ENCODE results near the gene C10orf67. TPM values are rescaled to one million over a fixed set of nuclear protein-coding genes. Genes with fewer than 3 reads are reported as not detected.

The C10orf67 gene
- total RNA-seq, 4 donors from 2014 or later, result 0.09 TPM; not detected in 3

DNA sequence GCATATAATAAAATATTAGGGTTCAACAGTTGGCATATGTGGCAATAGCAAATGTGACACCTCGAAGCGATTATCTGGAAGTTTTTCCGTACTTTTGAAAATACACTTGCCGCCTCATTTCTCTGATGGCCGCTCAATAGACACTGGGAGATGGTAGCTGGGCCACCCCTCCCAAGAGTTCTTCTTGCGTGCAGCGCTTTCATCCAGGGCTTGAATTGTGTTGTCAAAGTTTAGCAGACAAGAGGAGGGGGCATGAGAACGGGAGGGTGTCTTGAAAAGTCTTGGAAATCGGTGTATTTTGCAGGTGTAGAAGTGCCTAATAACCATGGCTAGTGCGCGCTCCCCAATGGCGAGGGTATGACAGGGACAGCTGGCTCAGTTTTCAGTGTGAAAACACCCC lies 144.0 kb downstream of the C10orf67 start:
- TF ChIP-seq, protein P1, sequence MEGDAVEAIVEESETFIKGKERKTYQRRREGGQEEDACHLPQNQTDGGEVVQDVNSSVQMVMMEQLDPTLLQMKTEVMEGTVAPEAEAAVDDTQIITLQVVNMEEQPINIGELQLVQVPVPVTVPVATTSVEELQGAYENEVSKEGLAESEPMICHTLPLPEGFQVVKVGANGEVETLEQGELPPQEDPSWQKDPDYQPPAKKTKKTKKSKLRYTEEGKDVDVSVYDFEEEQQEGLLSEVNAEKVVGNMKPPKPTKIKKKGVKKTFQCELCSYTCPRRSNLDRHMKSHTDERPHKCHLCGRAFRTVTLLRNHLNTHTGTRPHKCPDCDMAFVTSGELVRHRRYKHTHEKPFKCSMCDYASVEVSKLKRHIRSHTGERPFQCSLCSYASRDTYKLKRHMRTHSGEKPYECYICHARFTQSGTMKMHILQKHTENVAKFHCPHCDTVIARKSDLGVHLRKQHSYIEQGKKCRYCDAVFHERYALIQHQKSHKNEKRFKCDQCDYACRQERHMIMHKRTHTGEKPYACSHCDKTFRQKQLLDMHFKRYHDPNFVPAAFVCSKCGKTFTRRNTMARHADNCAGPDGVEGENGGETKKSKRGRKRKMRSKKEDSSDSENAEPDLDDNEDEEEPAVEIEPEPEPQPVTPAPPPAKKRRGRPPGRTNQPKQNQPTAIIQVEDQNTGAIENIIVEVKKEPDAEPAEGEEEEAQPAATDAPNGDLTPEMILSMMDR (IDR thresholded peaks at IDR 0.05 in 4 of 5, conservative IDR thresholded peaks at IDR 0.05 in 1 of 5), result no peak
- TF ChIP-seq POLR2A (IDR thresholded peaks at IDR 0.05), result no peak
- no peak for ATAC-seq
- peaks cover 52 to 86% (median 59%) of the 10 kb centered on the region in 3 donors for H3K27me3 ChIP-seq
- no peak for DNase-seq
- H3K4me1 ChIP-seq, result no peaks in the 10 kb centered on the region
- no peak overlapping the region for H3K4me3 ChIP-seq
- H3K27ac ChIP-seq, result no peak overlapping the region
- no peaks in the 10 kb centered on the region for H3K36me3 ChIP-seq
- H3K9me3 ChIP-seq, result no peaks in the 10 kb centered on the region
- in situ Hi-C loops (cut with MboI; ENCODE audit: low sequenced_read_pairs in 4 of 4), result no loop called here
- intact Hi-C loops (cut with DNase I; ENCODE audit: low total_unique reads), result no loop called here

DNA sequence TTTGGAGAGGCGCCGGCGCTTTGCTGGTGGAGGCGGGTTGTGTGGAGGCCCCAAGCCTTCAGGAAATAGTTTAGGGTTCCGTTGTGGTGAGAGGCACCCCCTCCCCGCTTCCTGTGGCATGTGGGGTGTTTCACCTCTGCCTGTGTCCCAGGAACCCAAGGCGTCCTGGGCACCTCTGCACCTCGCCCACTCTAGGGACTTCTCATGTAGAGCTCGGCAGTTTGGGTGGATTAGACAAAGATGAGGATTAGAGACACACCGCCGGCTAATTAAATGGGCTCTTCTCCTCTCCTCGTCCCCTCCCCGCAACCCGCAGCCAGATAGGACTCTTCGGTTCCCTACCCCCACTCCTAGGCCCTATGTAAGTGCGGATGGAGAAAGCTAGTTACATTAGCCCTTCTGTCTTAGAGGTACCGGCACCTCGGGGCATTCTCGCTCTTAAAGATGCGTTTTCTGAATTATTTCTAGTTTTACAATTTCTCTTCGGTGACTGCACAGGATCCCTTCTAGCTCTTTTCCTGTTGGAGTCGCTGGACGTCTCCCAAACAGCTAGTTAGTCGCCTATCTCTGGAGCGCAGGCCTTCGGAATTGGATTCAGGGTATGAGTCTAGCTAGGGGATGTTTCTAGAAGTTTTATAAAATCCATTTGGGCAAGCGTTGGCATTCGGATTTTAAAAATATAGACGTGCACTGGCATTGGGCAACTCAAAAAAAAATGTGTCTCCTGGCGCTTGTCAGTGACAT lies 144.7 kb downstream of the C10orf67 start:
- Histone ChIP-seq H3K27ac (no peak overlapping the region), H3K36me3 (no peaks in the 10 kb centered on the region), H3K27me3 (peaks cover 58 to 88% (median 63%) of the 10 kb centered on the region in 3 donors), H3K9me3 (no peaks in the 10 kb centered on the region), H3K4me1 (no peaks in the 10 kb centered on the region), H3K4me3 (no peak overlapping the region)
- TF ChIP-seq, protein P1 (IDR thresholded peaks at IDR 0.05 in 4 of 5, conservative IDR thresholded peaks at IDR 0.05 in 1 of 5), result no peak
- no peak for TF ChIP-seq POLR2A (IDR thresholded peaks at IDR 0.05)
- ATAC-seq, result no peak
- intact Hi-C loops (cut with DNase I; ENCODE audit: low total_unique reads), result no loop called here
- no peak for DNase-seq
- in situ Hi-C loops (cut with MboI; ENCODE audit: low sequenced_read_pairs in 4 of 4), result no loop called here

DNA sequence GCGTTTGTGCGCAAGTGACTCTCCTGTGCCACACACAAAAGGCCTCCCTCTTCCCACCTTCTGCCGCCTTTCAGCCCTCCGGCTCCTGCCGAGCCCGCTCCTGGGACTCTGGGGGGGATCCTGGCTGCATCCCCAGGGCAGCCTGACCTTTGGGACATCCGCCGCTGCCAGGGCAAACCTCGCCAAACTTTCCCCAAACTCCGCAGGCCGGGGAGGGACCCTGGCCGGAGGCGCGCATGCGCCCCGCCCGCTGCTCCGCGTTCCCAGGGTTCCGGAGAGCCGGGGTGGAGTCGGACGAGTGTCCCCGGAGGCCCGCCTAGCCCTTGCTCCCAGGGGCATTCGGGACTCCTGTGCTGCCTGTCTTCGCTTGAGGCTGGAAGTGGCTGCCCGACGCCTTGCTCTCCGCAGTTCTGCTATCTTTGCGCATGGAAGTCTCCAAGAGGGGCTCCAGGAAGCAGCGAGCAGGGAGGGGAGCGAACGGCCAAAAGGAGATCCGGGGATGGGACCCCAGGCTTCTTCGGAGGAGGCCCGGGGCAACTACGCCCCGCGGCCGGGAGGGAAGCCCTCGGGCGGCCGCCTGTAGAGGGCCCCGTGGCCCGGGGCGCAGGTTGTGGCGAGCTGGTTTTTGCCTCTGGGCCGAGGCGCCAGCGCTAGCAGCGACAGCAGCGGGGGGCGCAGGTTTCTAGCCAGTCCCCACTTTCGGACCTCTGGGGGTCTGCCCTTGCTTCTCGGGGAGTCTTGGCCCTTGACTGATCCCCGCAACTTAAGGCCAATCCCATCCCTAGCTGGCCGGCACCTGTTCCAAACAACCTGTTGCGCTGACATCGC lies 145.4 kb downstream of the C10orf67 start:
- DNase-seq, result no peak
- Histone ChIP-seq H3K4me3 (no peak overlapping the region), H3K36me3 (no peaks in the 10 kb centered on the region), H3K27ac (no peak overlapping the region), H3K4me1 (no peaks in the 10 kb centered on the region), H3K9me3 (no peaks in the 10 kb centered on the region), H3K27me3 (peaks cover 61 to 88% (median 63%) of the 10 kb centered on the region in 3 donors)
- no peak for ATAC-seq
- in situ Hi-C loops (cut with MboI; ENCODE audit: low sequenced_read_pairs in 4 of 4), result no loop called here
- intact Hi-C loops (cut with DNase I; ENCODE audit: low total_unique reads), result no loop called here
- TF ChIP-seq, protein P1 (IDR thresholded peaks at IDR 0.05 in 4 of 5, conservative IDR thresholded peaks at IDR 0.05 in 1 of 5), result no peak
- no peak for TF ChIP-seq POLR2A (IDR thresholded peaks at IDR 0.05)

DNA sequence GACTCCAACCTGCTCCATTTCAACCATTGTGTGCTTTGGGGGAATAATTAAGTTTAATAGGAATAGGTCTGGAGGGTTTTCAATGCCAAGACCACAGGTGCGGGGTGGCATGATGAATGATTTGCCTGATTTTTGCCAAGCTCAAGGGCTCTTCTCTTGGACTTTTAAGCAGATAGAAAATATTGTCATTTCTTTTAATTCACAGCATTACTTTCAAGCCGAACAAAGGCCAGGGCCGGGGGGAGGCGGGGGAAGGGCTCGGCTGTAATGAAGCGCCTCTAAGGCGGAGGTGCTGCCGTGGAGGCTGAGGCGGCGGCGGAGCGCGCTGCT lies 146.0 kb downstream of the C10orf67 start:
- no peak for DNase-seq
- Histone ChIP-seq H3K4me1 (no peaks in the 10 kb centered on the region), H3K27ac (no peak overlapping the region), H3K36me3 (no peaks in the 10 kb centered on the region), H3K4me3 (no peak overlapping the region), H3K9me3 (no peaks in the 10 kb centered on the region), H3K27me3 (peaks cover 61 to 89% (median 61%) of the 10 kb centered on the region in 3 donors)
- no peak for TF ChIP-seq POLR2A (IDR thresholded peaks at IDR 0.05)
- TF ChIP-seq, protein P1 (IDR thresholded peaks at IDR 0.05 in 4 of 5, conservative IDR thresholded peaks at IDR 0.05 in 1 of 5), result no peak
- no peak for ATAC-seq
- in situ Hi-C loops (cut with MboI; ENCODE audit: low sequenced_read_pairs in 4 of 4) (no loop called here), intact Hi-C loops (cut with DNase I; ENCODE audit: low total_unique reads) (no loop called here)
